Liver (tissue), 9 donors: ENCODE measurements around the gene GJB2. TPM values are rescaled to one million over a fixed set of nuclear protein-coding genes. Genes with fewer than 3 reads are reported as not detected.

Source experiments
- DNase-seq: peaks from one replicate; pipeline ENCODE4 v3.0.0-alpha.2; 2017; ENCODE audit warnings: low spot score
- H3K27ac ChIP-seq, 2 donors: one replicate each; pipeline ENCODE4 v1.7.0; 2013; ENCODE audit warnings: inconsistent platforms in 2 of 2, low read length in 2 of 2, control low read depth in 1 of 2, low read depth in 1 of 2, mild to moderate bottlenecking in 1 of 2
- H3K27me3 ChIP-seq, 4 donors: one replicate each; pipeline versions ENCODE4 v1.6.1 to v1.7.0; 2013; ENCODE audit warnings: low read length in 3 of 4, inconsistent platforms in 1 of 4, mild to moderate bottlenecking in 1 of 4, moderate library complexity in 1 of 4; ENCODE audit not compliant: control insufficient read depth in 4 of 4, insufficient read depth in 4 of 4
- H3K36me3 ChIP-seq, 4 donors: one replicate each; pipeline versions ENCODE4 v1.6.1 to v1.7.0; 2013; ENCODE audit warnings: low read length in 3 of 4, mild to moderate bottlenecking in 3 of 4, low read depth in 1 of 4, moderate library complexity in 1 of 4; ENCODE audit not compliant: control insufficient read depth in 4 of 4, insufficient read depth in 3 of 4
- H3K4me1 ChIP-seq, 4 donors: one replicate each; pipeline versions ENCODE4 v1.6.1 to v1.7.0; 2013; ENCODE audit warnings: low read length in 3 of 4, mild to moderate bottlenecking in 3 of 4, moderate library complexity in 1 of 4; ENCODE audit not compliant: control insufficient read depth in 4 of 4, insufficient read depth in 4 of 4
- H3K4me3 ChIP-seq, 3 donors: one replicate each; pipeline versions ENCODE4 v1.6.1 to v1.7.0; 2013; ENCODE audit warnings: low read length in 3 of 3, control low read depth in 1 of 3, low read depth in 1 of 3, mild to moderate bottlenecking in 1 of 3
- H3K9ac ChIP-seq, 2 donors: one replicate each; pipeline ENCODE4 v1.7.0; 2013; ENCODE audit warnings: low read length in 2 of 2, mild to moderate bottlenecking in 2 of 2, moderate library complexity in 2 of 2, control low read depth in 1 of 2, low read depth in 1 of 2
- H3K9me3 ChIP-seq, 4 donors: one replicate each; pipeline versions ENCODE4 v1.6.1 to v1.7.0; 2013; ENCODE audit warnings: low read length in 3 of 4; ENCODE audit not compliant: control insufficient read depth in 4 of 4
- CTCF ChIP-seq: fragments of 150-350 bp; IDR thresholded peaks from 2 replicates; pipeline ENCODE4 v1.5.1; 2017; ENCODE audit warnings: improper control_type of control experiment, low read depth, low read length; ENCODE audit not compliant: missing input control
- EGR1 ChIP-seq, 2 donors: IDR thresholded peaks; 2 replicates each; pipeline ENCODE4 v1.6.1; 2016 to 2018; ENCODE audit warnings: antibody characterized with exemption in 2 of 2, low read depth in 2 of 2
- FOXA1 ChIP-seq: IDR thresholded peaks from 2 replicates; pipeline ENCODE4 v1.6.1; 2016; ENCODE audit warnings: antibody characterized with exemption
- FOXA2 ChIP-seq: IDR thresholded peaks from 2 replicates; pipeline ENCODE4 v1.6.1; 2016; ENCODE audit warnings: antibody characterized with exemption
- GABPA ChIP-seq, 2 donors: IDR thresholded peaks in 1 of 2; conservative IDR thresholded peaks in 1 of 2; 2 replicates each; pipeline ENCODE4 v1.6.1; 2016; ENCODE audit warnings: antibody characterized with exemption in 2 of 2, mild to moderate bottlenecking in 1 of 2, moderate library complexity in 1 of 2
- HNF4A ChIP-seq, 2 donors: conservative IDR thresholded peaks; 2 replicates each; pipeline ENCODE4 v1.6.1; 2016; ENCODE audit warnings: antibody characterized with exemption in 2 of 2, mild to moderate bottlenecking in 2 of 2
- HNF4G ChIP-seq: IDR thresholded peaks from 2 replicates; pipeline ENCODE4 v1.6.1; 2016; ENCODE audit warnings: antibody characterized with exemption
- RAD21 ChIP-seq, 2 donors: IDR thresholded peaks; 2 replicates each; pipeline ENCODE4 v1.6.1; 2016; ENCODE audit warnings: antibody characterized with exemption in 2 of 2, mild to moderate bottlenecking in 2 of 2
- REST ChIP-seq: IDR thresholded peaks from 2 replicates; pipeline ENCODE4 v1.6.1; 2016; ENCODE audit warnings: antibody characterized with exemption, mild to moderate bottlenecking
- RXRA ChIP-seq, 2 donors: IDR thresholded peaks; 2 replicates each; pipeline ENCODE4 v1.6.1; 2017 to 2018; ENCODE audit warnings: antibody characterized with exemption in 2 of 2, mild to moderate bottlenecking in 1 of 2
- SP1 ChIP-seq: IDR thresholded peaks from 2 replicates; pipeline ENCODE4 v1.6.1; 2018; ENCODE audit warnings: antibody characterized with exemption, mild to moderate bottlenecking
- TAF1 ChIP-seq: conservative IDR thresholded peaks from 2 replicates; pipeline ENCODE4 v1.6.1; 2016; ENCODE audit warnings: antibody characterized with exemption, mild to moderate bottlenecking
- ZBTB33 ChIP-seq: IDR thresholded peaks from 2 replicates; pipeline ENCODE4 v1.6.1; 2016; ENCODE audit warnings: antibody characterized with exemption
- WGBS: extraction: QIAGEN DNeasy Blood & Tissue Kit; methylation state at CpG from one replicate; pipeline ENCODE4 v1.1.7; 2013; 5-methylcytosine and 5-hydroxymethylcytosine counted together
- polyA plus RNA-seq, 2 donors: library from polyadenylated mRNA; stranded (reverse) in 1 of 2; unstranded in 1 of 2; fragments of 200-250 nt in 1 of 2; fragments of >200 nt in 1 of 2; fragmentation: Nextera tagmentation in 1 of 2; extraction: Ambion mirVana in 1 of 2; gene quantifications; one replicate each; pipeline versions ENCODE4 v1.2.1 to v1.2.3, GENCODE V29; 2013 to 2015
- total RNA-seq, 2 donors: library from RNA; depleted of rRNA; stranded (reverse); fragments of >200 nt; gene quantifications; one replicate each; pipeline ENCODE4 v1.2.3, GENCODE V29; 2014
- donor health status: healthy.
- donor health status: healthy.
- donor health status: healthy.
- donor health status: healthy.
- donor health status: healthy.

Gene GJB2
- total and polyA plus RNA-seq, 4 donors = 8.0 to 50.1 (median 20.6) TPM

GRCh38 chr13:20177049-20177831 is 15.5 kb downstream of the GJB2 start:
- DNase-seq = no peak

GRCh38 chr13:20175907-20176652 is 16.7 kb downstream of the GJB2 start:
- no peaks in the 10 kb centered on the region for H3K9me3 ChIP-seq
- H3K4me3 ChIP-seq = no peak overlapping the region
- 67% methylated on average over 14 of the region's 14 CpGs for WGBS
- H3K9ac ChIP-seq = no peak overlapping the region
- no peaks in the 10 kb centered on the region for H3K27me3 ChIP-seq
- DNase-seq = no peak
- TF ChIP-seq FOXA2 (no peak), EGR1 (IDR thresholded peaks at IDR 0.05; ENCODE audit: low read depth in 2 of 2) (no peak), RXRA (IDR thresholded peaks at IDR 0.05) (no peak), HNF4A (conservative IDR thresholded peaks at IDR 0.05) (peak in 1 of 2 donors; percentile 16), ZBTB33 (no peak), SP1 (no peak), CTCF (no peak)
- peaks cover 0 to 9% (median 0%) of the 10 kb centered on the region in 4 donors for H3K4me1 ChIP-seq
- no peaks in the 10 kb centered on the region for H3K36me3 ChIP-seq
- H3K27ac ChIP-seq = no peak overlapping the region

More at GRCh38 chr13:20177049-20177831, 15.5 kb downstream of the GJB2 start:
- WGBS = 48% methylated on average over 67 of the region's 67 CpGs
- H3K9ac ChIP-seq = no peak overlapping the region
- H3K27me3 ChIP-seq = no peaks in the 10 kb centered on the region
- peaks cover 0 to 9% (median 1%) of the 10 kb centered on the region in 4 donors for H3K4me1 ChIP-seq
- no peak overlapping the region for H3K27ac ChIP-seq
- H3K36me3 ChIP-seq = no peaks in the 10 kb centered on the region
- no peak overlapping the region for H3K4me3 ChIP-seq
- H3K9me3 ChIP-seq = no peaks in the 10 kb centered on the region
- TF ChIP-seq FOXA1 = no peak
- TF ChIP-seq CTCF = no peak
- TF ChIP-seq GABPA (IDR thresholded peaks at IDR 0.05 in 1 of 2, conservative IDR thresholded peaks at IDR 0.05 in 1 of 2) = no peak
- TF ChIP-seq RAD21 (IDR thresholded peaks at IDR 0.05) = no peak
- no peak for TF ChIP-seq TAF1
- TF ChIP-seq FOXA2 = no peak
- TF ChIP-seq REST = no peak
- no peak for TF ChIP-seq HNF4G
